Smooth muscle cell (in vitro differentiated cells): ENCODE data around the gene BATF3. TPM values are rescaled to one million over a fixed set of nuclear protein-coding genes. Genes with fewer than 3 reads are reported as not detected.

ENCODE experiments used
- DNase-seq: peaks from one replicate; lab custom pipeline; 2025; ENCODE audit not compliant: unreplicated experiment; lab: John Stamatoyannopoulos, UW
- H2AFZ ChIP-seq: fragments of 200-600 bp; sonication (generic); 2 replicates; pipeline ENCODE4 v1.6.0; 2016; ENCODE audit warnings: antibody characterized with exemption, low read depth, mild to moderate bottlenecking
- H3F3A ChIP-seq: fragments of 200-600 bp; sonication (generic); 2 replicates; pipeline ENCODE4 v1.6.0; 2017; ENCODE audit warnings: antibody characterized with exemption, low read depth
- H3K27ac ChIP-seq: fragments of 200-600 bp; sonication (generic); 2 replicates; pipeline ENCODE4 v1.5.1; 2016; ENCODE audit warnings: low read depth, mild to moderate bottlenecking
- H3K27me3 ChIP-seq: fragments of 200-600 bp; sonication (generic); 2 replicates; pipeline ENCODE4 v1.6.1; 2016; ENCODE audit warnings: low read depth, mild to moderate bottlenecking
- H3K36me3 ChIP-seq: fragments of 200-600 bp; sonication (generic); 2 replicates; pipeline ENCODE4 v1.5.1; 2016; ENCODE audit warnings: low read depth
- H3K4me1 ChIP-seq: fragments of 200-600 bp; sonication (generic); 2 replicates; pipeline ENCODE4 v1.5.1; 2016; ENCODE audit warnings: low read depth
- H3K4me2 ChIP-seq: fragments of 200-600 bp; sonication (generic); 2 replicates; pipeline ENCODE4 v1.6.0; 2016; ENCODE audit warnings: mild to moderate bottlenecking
- H3K4me3 ChIP-seq: fragments of 200-600 bp; sonication (generic); 2 replicates; pipeline ENCODE4 v1.5.1; 2016; ENCODE audit warnings: mild to moderate bottlenecking
- H3K79me2 ChIP-seq: fragments of 200-600 bp; sonication (generic); 2 replicates; pipeline ENCODE4 v1.6.0; 2016; ENCODE audit warnings: low read depth, mild to moderate bottlenecking
- H3K9ac ChIP-seq: fragments of 200-600 bp; sonication (generic); 2 replicates; pipeline ENCODE4 v1.6.0; 2016; ENCODE audit warnings: low read depth
- H3K9me3 ChIP-seq: fragments of 200-600 bp; sonication (generic); replicated peaks from 2 replicates; pipeline ENCODE4 v1.5.1; 2016; ENCODE audit warnings: low read depth
- H4K20me1 ChIP-seq: fragments of 200-600 bp; sonication (generic); 2 replicates; pipeline ENCODE4 v1.6.0; 2016; ENCODE audit warnings: low read depth
- CTCF ChIP-seq: fragments of 200-600 bp; sonication (generic); IDR thresholded peaks from 2 replicates; pipeline ENCODE4 v1.5.1; 2017; ENCODE audit warnings: borderline replicate concordance, mild to moderate bottlenecking, antibody characterized with exemption; ENCODE audit not compliant: insufficient read depth, poor library complexity, severe bottlenecking
- WGBS: methylation state at CpG from one replicate; pipeline ENCODE4 v1.1.7; 2016; ENCODE audit warnings: low lambda C conversion rate; 5-methylcytosine and 5-hydroxymethylcytosine counted together
- polyA plus RNA-seq: library from polyadenylated mRNA; unstranded; fragments of >200 nt; fragmentation: Nextera tagmentation; extraction: Ambion mirVana; gene quantifications from 2 replicates; pipeline ENCODE4 v1.2.1, GENCODE V29; 2016
- total RNA-seq: library from RNA; depleted of rRNA; stranded (reverse); fragments of >200 nt; gene quantifications from 2 replicates; pipeline ENCODE4 v1.2.3, GENCODE V29; 2014

The BATF3 gene
- total and polyA plus RNA-seq, 2 experiments from 2014 or later: 5.8 to 11.5 TPM

GRCh38 chr1:212683357-212683722 lies 16.3 kb downstream of the BATF3 start:
- Histone ChIP-seq H3K36me3 (no peaks in the 10 kb centered on the region), H4K20me1 (no peaks in the 10 kb centered on the region), H3K4me1 (no peaks in the 10 kb centered on the region), H3K4me2 (no peak overlapping the region), H3K27ac (no peak overlapping the region), H3K9me3 (no peaks in the 10 kb centered on the region), H3F3A (no peaks in the 10 kb centered on the region), H3K27me3 (no peaks in the 10 kb centered on the region), H3K79me2 (no peaks in the 10 kb centered on the region), H3K4me3 (no peak overlapping the region), H2AFZ (no peak overlapping the region), H3K9ac (no peak overlapping the region)
- no peak for DNase-seq
- no peak for TF ChIP-seq CTCF
- 76% methylated on average over 7 of the region's 7 CpGs for WGBS

GRCh38 chr1:212680680-212681389 lies 18.8 kb downstream of the BATF3 start:
- Histone ChIP-seq H3K4me2 (no peak overlapping the region), H3K9me3 (no peaks in the 10 kb centered on the region), H3K4me3 (no peak overlapping the region), H2AFZ (no peak overlapping the region), H3F3A (no peaks in the 10 kb centered on the region), H3K27ac (no peak overlapping the region), H3K36me3 (no peaks in the 10 kb centered on the region), H3K79me2 (no peaks in the 10 kb centered on the region), H3K4me1 (no peaks in the 10 kb centered on the region), H3K27me3 (no peaks in the 10 kb centered on the region), H4K20me1 (no peaks in the 10 kb centered on the region), H3K9ac (no peak overlapping the region)
- WGBS: 70% methylated on average over 4 of the region's 4 CpGs
- TF ChIP-seq CTCF: no peak
- no peak for DNase-seq

- 89% methylated on average over 11 of the region's 11 CpGs for WGBS
- H3K9ac ChIP-seq: no peak overlapping the region
- H4K20me1 ChIP-seq: no peaks in the 10 kb centered on the region
- no peaks in the 10 kb centered on the region for H3K79me2 ChIP-seq
- no peak overlapping the region for H3K4me3 ChIP-seq
- H3K27ac ChIP-seq: no peak overlapping the region
- no peak for DNase-seq
- no peak for TF ChIP-seq CTCF
- no peaks in the 10 kb centered on the region for H3F3A ChIP-seq
- H3K4me2 ChIP-seq: no peak overlapping the region
- H3K27me3 ChIP-seq: no peaks in the 10 kb centered on the region
- H2AFZ ChIP-seq: no peak overlapping the region
- H3K9me3 ChIP-seq: no peaks in the 10 kb centered on the region
- H3K36me3 ChIP-seq: no peaks in the 10 kb centered on the region
- no peaks in the 10 kb centered on the region for H3K4me1 ChIP-seq
Measured at GRCh38 chr1:212678456-212679410, 20.9 kb downstream of the BATF3 start.
